ENCODE results near the gene FNDC1. TPM values are rescaled to one million over a fixed set of nuclear protein-coding genes. Genes with fewer than 3 reads are reported as not detected.

FNDC1 gene
- total RNA-seq, 4 donors from 2014 or later, result 0.30 to 1.3 TPM; not detected in 2

DNA sequence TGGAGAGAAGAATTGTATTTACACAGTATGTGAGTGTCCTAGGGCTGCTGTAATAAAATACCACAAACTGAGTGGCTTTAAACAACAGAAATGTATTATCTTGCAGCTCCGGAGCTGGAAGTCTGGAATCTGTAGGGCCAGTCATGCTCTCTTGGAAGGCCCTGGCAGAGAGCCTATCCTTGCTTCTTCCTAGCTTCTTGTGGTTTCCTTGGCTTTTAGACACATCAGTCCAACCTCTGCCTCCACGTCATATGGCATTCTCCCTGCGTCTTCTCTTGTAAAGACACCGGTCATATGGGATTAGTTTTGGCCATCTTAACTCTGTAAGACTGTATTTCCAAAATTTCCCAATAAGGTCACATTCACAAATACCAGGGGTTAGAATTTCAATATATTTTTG is 10.8 kb downstream of the FNDC1 start:
- TF ChIP-seq POLR2A (IDR thresholded peaks at IDR 0.05), result no peak
- TF ChIP-seq, protein P1, sequence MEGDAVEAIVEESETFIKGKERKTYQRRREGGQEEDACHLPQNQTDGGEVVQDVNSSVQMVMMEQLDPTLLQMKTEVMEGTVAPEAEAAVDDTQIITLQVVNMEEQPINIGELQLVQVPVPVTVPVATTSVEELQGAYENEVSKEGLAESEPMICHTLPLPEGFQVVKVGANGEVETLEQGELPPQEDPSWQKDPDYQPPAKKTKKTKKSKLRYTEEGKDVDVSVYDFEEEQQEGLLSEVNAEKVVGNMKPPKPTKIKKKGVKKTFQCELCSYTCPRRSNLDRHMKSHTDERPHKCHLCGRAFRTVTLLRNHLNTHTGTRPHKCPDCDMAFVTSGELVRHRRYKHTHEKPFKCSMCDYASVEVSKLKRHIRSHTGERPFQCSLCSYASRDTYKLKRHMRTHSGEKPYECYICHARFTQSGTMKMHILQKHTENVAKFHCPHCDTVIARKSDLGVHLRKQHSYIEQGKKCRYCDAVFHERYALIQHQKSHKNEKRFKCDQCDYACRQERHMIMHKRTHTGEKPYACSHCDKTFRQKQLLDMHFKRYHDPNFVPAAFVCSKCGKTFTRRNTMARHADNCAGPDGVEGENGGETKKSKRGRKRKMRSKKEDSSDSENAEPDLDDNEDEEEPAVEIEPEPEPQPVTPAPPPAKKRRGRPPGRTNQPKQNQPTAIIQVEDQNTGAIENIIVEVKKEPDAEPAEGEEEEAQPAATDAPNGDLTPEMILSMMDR (IDR thresholded peaks at IDR 0.05), result no peak
- no peak overlapping the region for H3K4me3 ChIP-seq (ENCODE audit: low read depth, poor library complexity, severe bottlenecking)
- DNase-seq (ENCODE audit: low spot score in 2 of 2), result no peak
- WGBS, 2 donors, result 88 to 90% methylated on average over 4 of the region's 4 CpGs
- intact Hi-C loops (cut with DNase I; ENCODE audit: low total_unique reads), result no loop called here

DNA sequence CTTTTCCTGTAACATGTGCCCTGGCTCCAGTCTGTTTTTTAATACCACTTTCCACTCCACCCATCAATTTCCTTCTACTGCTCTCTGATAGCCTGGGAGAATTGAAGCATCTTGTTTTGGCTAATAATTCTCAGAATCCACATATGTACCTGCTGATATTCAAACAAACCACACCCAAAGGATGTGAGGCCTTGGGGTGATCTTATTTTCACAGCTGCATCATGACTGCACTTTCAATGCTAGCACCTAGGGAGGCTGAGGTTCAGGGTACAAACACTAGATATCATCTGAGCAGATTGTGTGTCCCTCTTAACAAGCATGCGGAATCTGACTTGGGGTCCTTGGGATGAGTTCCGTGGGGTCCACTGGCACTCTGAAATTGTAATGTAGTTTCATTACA is 12.7 kb downstream of the FNDC1 start:
- no peak for TF ChIP-seq POLR2A (IDR thresholded peaks at IDR 0.05)
- TF ChIP-seq, protein P1 (IDR thresholded peaks at IDR 0.05), result no peak
- no peak for DNase-seq (ENCODE audit: low spot score in 2 of 2)
- intact Hi-C loops (cut with DNase I; ENCODE audit: low total_unique reads), result no loop called here
- 89 to 95% methylated on average over 2 of the region's 2 CpGs for WGBS, 2 donors
- no peak overlapping the region for H3K4me3 ChIP-seq (ENCODE audit: low read depth, poor library complexity, severe bottlenecking)

DNA sequence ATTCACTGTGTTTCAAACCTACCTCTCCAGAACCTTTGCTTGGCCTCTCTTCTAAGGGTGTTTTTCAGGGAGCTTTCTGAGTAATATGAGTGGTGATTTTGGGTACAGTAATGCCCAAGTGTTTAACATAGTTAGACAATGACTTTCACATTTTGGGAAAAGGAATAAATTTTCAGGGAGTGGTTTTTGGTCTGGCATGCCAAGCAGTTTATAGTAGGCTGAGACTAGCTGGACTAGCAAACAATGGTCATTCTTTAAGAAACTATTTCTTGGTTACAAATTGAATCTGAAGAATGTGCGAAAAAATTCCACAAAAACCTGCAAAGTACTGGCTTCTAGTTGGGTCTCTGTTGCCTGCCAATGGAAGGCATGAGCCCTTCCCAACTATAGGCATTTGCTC is 15.4 kb downstream of the FNDC1 start:
- WGBS, 2 donors, result 74 to 80% methylated on average over 1 of the region's 1 CpG
- no peak for DNase-seq (ENCODE audit: low spot score in 2 of 2)
- no peak overlapping the region for H3K4me3 ChIP-seq (ENCODE audit: low read depth, poor library complexity, severe bottlenecking)
- intact Hi-C loops (cut with DNase I; ENCODE audit: low total_unique reads), result no loop called here
- TF ChIP-seq, protein P1 (IDR thresholded peaks at IDR 0.05), result no peak
- TF ChIP-seq POLR2A (IDR thresholded peaks at IDR 0.05), result no peak

DNA sequence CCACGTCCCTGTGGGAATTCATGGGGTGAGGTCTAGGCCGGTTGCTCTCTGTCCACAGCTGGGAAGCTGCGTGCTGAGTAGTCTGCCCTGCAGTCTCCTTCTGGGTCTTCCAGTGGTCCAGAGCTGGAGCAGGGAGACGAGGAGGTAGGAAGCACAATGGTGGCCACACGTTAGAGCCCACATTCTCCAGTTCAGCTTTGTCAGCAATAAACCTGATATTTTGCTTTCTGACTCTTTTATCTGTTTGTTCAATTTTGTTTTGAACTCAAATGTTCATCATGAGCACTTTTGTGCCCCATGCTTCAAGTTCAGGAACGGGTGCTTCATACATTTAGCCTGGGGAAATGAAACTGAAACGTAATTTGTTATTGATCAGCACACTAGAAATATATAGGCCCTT is 21.3 kb downstream of the FNDC1 start:
- TF ChIP-seq, protein P1 (IDR thresholded peaks at IDR 0.05), result no peak
- TF ChIP-seq POLR2A (IDR thresholded peaks at IDR 0.05), result no peak
- intact Hi-C loops (cut with DNase I; ENCODE audit: low total_unique reads), result no loop called here
- WGBS, 2 donors, result 81 to 83% methylated on average over 7 of the region's 7 CpGs
- H3K4me3 ChIP-seq (ENCODE audit: low read depth, poor library complexity, severe bottlenecking), result no peak overlapping the region
- DNase-seq (ENCODE audit: low spot score in 2 of 2), result no peak

DNA sequence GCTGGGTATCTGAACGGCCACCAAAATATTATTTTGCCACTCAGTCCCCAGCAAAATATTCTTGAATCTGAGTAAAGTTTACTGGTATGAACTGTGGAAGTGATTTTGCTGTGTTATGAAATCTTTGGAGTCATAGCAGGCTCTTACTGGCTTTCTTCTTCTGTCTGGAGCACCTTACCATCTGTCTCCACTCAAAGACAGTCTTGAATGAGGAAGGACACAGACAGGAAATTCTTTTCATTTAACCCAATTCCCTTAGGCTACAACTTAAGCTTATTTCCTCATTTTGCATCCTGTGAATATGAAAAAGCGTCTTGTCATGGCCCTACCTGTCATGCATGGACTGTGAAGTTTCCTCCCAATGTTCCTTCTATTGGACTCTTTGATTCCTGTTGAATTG is 24.7 kb downstream of the FNDC1 start:
- TF ChIP-seq, protein P1 (IDR thresholded peaks at IDR 0.05), result no peak
- no peak for TF ChIP-seq POLR2A (IDR thresholded peaks at IDR 0.05)
- intact Hi-C loops (cut with DNase I; ENCODE audit: low total_unique reads), result no loop called here
- DNase-seq (ENCODE audit: low spot score in 2 of 2), result no peak
- no peak overlapping the region for H3K4me3 ChIP-seq (ENCODE audit: low read depth, poor library complexity, severe bottlenecking)
- WGBS, 2 donors, result 76 to 90% methylated on average over 2 of the region's 2 CpGs

DNA sequence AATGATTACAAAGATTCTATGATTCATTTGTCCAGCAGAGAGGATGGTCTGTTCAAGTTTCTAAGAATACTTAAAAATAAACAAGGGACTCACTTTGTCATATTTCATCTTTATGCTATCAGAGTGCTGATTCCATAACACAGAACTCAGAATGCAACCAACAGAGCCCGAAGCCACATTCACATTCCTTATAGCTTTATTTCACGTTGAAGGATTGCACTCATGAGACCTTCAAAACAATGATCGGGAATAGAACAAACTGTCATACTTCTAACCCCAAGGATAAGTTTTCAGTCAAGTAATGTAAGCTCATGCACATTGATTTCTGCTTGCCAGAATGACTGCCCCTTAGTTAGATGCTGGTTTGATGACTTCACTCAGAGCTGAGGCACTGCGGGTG is 25.2 kb downstream of the FNDC1 start:
- no peak for TF ChIP-seq POLR2A (IDR thresholded peaks at IDR 0.05)
- TF ChIP-seq, protein P1 (IDR thresholded peaks at IDR 0.05), result no peak
- WGBS, 2 donors, result 76 to 84% methylated on average over 4 of the region's 4 CpGs
- no peak for DNase-seq (ENCODE audit: low spot score in 2 of 2)
- no peak overlapping the region for H3K4me3 ChIP-seq (ENCODE audit: low read depth, poor library complexity, severe bottlenecking)
- intact Hi-C loops (cut with DNase I; ENCODE audit: low total_unique reads), result no loop called here

All from lower leg skin (tissue), 4 donors.